GM21515 (cell line): ENCODE measurements around the gene GLDN.

Source experiments
- ATAC-seq: cut with Tn5 transposase; IDR thresholded peaks from one replicate; pipeline ENCODE4 v1.9.1; 2021; ENCODE audit not compliant: unreplicated experiment

The GLDN gene

GRCh38 chr15:51356147-51356546 is 14.7 kb downstream of the GLDN start:
- no peak for ATAC-seq

GRCh38 chr15:51356983-51357382 is 15.5 kb downstream of the GLDN start:
- ATAC-seq = no peak

- no peak for ATAC-seq
These were observed 18.5 kb downstream of the GLDN start for GRCh38 chr15:51359981-51360380.

GRCh38 chr15:51363383-51363782 is 21.9 kb downstream of the GLDN start:
- no peak for ATAC-seq

- ATAC-seq = no peak
These were observed 24.0 kb downstream of the GLDN start for GRCh38 chr15:51365417-51365816.

- no peak for ATAC-seq
These were observed 24.6 kb downstream of the GLDN start for GRCh38 chr15:51366071-51366470.

GRCh38 chr15:51366920-51367319 is 25.5 kb downstream of the GLDN start:
- ATAC-seq = no peak

- no peak for ATAC-seq
These were observed 26.0 kb downstream of the GLDN start for GRCh38 chr15:51367322-51367976.

- no peak for ATAC-seq
These were observed 26.9 kb downstream of the GLDN start for GRCh38 chr15:51368307-51368706.

- no peak for ATAC-seq
These were observed 27.4 kb downstream of the GLDN start for GRCh38 chr15:51368751-51369450.

- no peak for ATAC-seq
These were observed 28.0 kb downstream of the GLDN start for GRCh38 chr15:51369451-51369761.

GRCh38 chr15:51371266-51371665 is 29.8 kb downstream of the GLDN start:
- ATAC-seq = no peak

GRCh38 chr15:51374131-51374530 is 32.7 kb downstream of the GLDN start:
- no peak for ATAC-seq

GRCh38 chr15:51375966-51376640 is 34.6 kb downstream of the GLDN start:
- no peak for ATAC-seq

- no peak for ATAC-seq
These were observed 35.8 kb downstream of the GLDN start for GRCh38 chr15:51377038-51377786.

GRCh38 chr15:51378406-51378805 is 37.0 kb downstream of the GLDN start:
- no peak for ATAC-seq

- ATAC-seq = no peak
These were observed 37.9 kb downstream of the GLDN start for GRCh38 chr15:51379390-51379789.

- ATAC-seq = peak; percentile 72
These were observed 39.7 kb downstream of the GLDN start for GRCh38 chr15:51380999-51381806.

GRCh38 chr15:51382787-51383186 is 41.3 kb downstream of the GLDN start:
- no peak for ATAC-seq

- no peak for ATAC-seq
These were observed 44.6 kb downstream of the GLDN start for GRCh38 chr15:51386029-51386428.

- ATAC-seq = no peak
These were observed 45.0 kb downstream of the GLDN start for GRCh38 chr15:51386486-51386885.
